DND-41 (cell line): ENCODE measurements around the gene FOXP1.

Source experiments
- ATAC-seq: fragments of 200-7000 bp; cut with Tn5 transposase; 3 replicates; pipeline ENCODE4 v1.9.1; 2021; ENCODE audit warnings: low read depth; ENCODE audit not compliant: insufficient read depth
- DNase-seq: peaks from one replicate; pipeline ENCODE4 v3.0.0-alpha.2; 2020
- H2AFZ ChIP-seq: 2 replicates; pipeline ENCODE4 v1.6.0; 2012; ENCODE audit warnings: low read depth, low read length
- H3K27ac ChIP-seq: 2 replicates; pipeline ENCODE4 v1.5.1; 2012; ENCODE audit warnings: low read length, inconsistent platforms
- H3K27me3 ChIP-seq: fragments of 200-600 bp; sonication (generic); 2 replicates; pipeline ENCODE4 v1.6.0; 2012; ENCODE audit warnings: low read length, mild to moderate bottlenecking, inconsistent platforms; ENCODE audit not compliant: insufficient read depth, poor library complexity
- H3K36me3 ChIP-seq: 2 replicates; pipeline ENCODE4 v1.5.1; 2012; ENCODE audit warnings: low read length, inconsistent platforms; ENCODE audit not compliant: insufficient read depth
- H3K4me1 ChIP-seq: 2 replicates; pipeline ENCODE4 v1.5.1; 2012; ENCODE audit warnings: mild to moderate bottlenecking, low read length; ENCODE audit not compliant: insufficient read depth
- H3K4me2 ChIP-seq: 2 replicates; pipeline ENCODE4 v1.6.0; 2012; ENCODE audit warnings: mild to moderate bottlenecking, moderate library complexity, low read length, inconsistent platforms; ENCODE audit not compliant: insufficient read depth
- H3K4me3 ChIP-seq, 2 experiments: fragments of 200-600 bp in 1 of 2; shearing (Covaris generic) in 1 of 2; 2 replicates each; pipeline ENCODE4 v1.5.1; 2012 to 2016; ENCODE audit warnings: inconsistent platforms in 2 of 2, low read length in 2 of 2, mild to moderate bottlenecking in 2 of 2, low read depth in 1 of 2, moderate library complexity in 1 of 2
- H3K79me2 ChIP-seq: 2 replicates; pipeline ENCODE4 v1.6.0; 2012; ENCODE audit warnings: low read length, inconsistent platforms; ENCODE audit not compliant: insufficient read depth
- H3K9ac ChIP-seq: 2 replicates; pipeline ENCODE4 v1.6.0; 2012; ENCODE audit warnings: low read depth, mild to moderate bottlenecking, inconsistent platforms, low read length, moderate library complexity
- H3K9me3 ChIP-seq: 2 replicates; pipeline ENCODE4 v1.5.1; 2012; ENCODE audit warnings: low read length, moderate library complexity, mild to moderate bottlenecking, inconsistent platforms; ENCODE audit not compliant: insufficient read depth, severe bottlenecking
- H4K20me1 ChIP-seq: 2 replicates; pipeline ENCODE4 v1.6.0; 2012; ENCODE audit warnings: low read length; ENCODE audit not compliant: insufficient read depth
- CTCF ChIP-seq: IDR thresholded peaks from 2 replicates; pipeline ENCODE4 v1.5.1; 2012; ENCODE audit warnings: borderline replicate concordance, low read length, moderate library complexity, mild to moderate bottlenecking; ENCODE audit not compliant: poor library complexity, severe bottlenecking; ENCODE audit errors: extremely low read depth
- EZH2 ChIP-seq: IDR thresholded peaks from 3 replicates; pipeline ENCODE4 v1.6.1; 2012; ENCODE audit warnings: borderline replicate concordance, low read depth, mild to moderate bottlenecking, moderate library complexity, low read length, inconsistent platforms; ENCODE audit not compliant: severe bottlenecking

The FOXP1 gene

GRCh38 chr3:71453822-71454511 lies 129.6 kb downstream of the FOXP1 start:
- peak overlapping the region; percentile 61 for H3K4me2 ChIP-seq
- peaks cover 71% of the 10 kb centered on the region for H3K4me1 ChIP-seq
- peak overlapping the region; percentile 76 for H3K27ac ChIP-seq
- H3K27me3 ChIP-seq, result no peaks in the 10 kb centered on the region
- H3K9me3 ChIP-seq, result no peaks in the 10 kb centered on the region
- peak; percentile 79 for ATAC-seq
- H3K4me3 ChIP-seq, result peak overlapping the region in 1 of 2 experiments; percentile 41; a peak in 2 of 4 replicates
- no peak for TF ChIP-seq EZH2
- no peak for TF ChIP-seq CTCF
- H3K79me2 ChIP-seq, result peaks cover 73% of the 10 kb centered on the region
- peak; percentile 48 for DNase-seq
- peak overlapping the region; percentile 30 for H3K9ac ChIP-seq
- no peaks in the 10 kb centered on the region for H4K20me1 ChIP-seq
- H2AFZ ChIP-seq, result peak overlapping the region; percentile 24; the same call in 1 of the 2 replicates
- H3K36me3 ChIP-seq, result no peaks in the 10 kb centered on the region

GRCh38 chr3:71453319-71453718 lies 130.2 kb downstream of the FOXP1 start:
- Histone ChIP-seq H3K36me3 (no peaks in the 10 kb centered on the region), H3K9ac (peak overlapping the region; percentile 30; the same call in 1 of the 2 replicates), H4K20me1 (no peaks in the 10 kb centered on the region), H3K79me2 (peaks cover 78% of the 10 kb centered on the region), H3K4me2 (peak overlapping the region; percentile 61; the same call in 1 of the 2 replicates), H2AFZ (no peak overlapping the region), H3K9me3 (no peaks in the 10 kb centered on the region), H3K27me3 (no peaks in the 10 kb centered on the region), H3K4me1 (peaks cover 76% of the 10 kb centered on the region), H3K4me3 (no peak overlapping the region), H3K27ac (peak overlapping the region; percentile 76)
- DNase-seq (no peak), ATAC-seq (no peak)
- TF ChIP-seq EZH2 (no peak), CTCF (no peak)

- TF ChIP-seq EZH2, result no peak
- TF ChIP-seq CTCF, result no peak
- no peaks in the 10 kb centered on the region for H4K20me1 ChIP-seq
- no peaks in the 10 kb centered on the region for H3K36me3 ChIP-seq
- DNase-seq (no peak), ATAC-seq (no peak)
- no peak overlapping the region for H3K4me2 ChIP-seq
- peaks cover 82% of the 10 kb centered on the region for H3K4me1 ChIP-seq
- H3K4me3 ChIP-seq, result no peak overlapping the region
- H3K27ac ChIP-seq, result no peak overlapping the region
- H3K9ac ChIP-seq, result no peak overlapping the region
- H3K79me2 ChIP-seq, result peaks cover 86% of the 10 kb centered on the region
- H2AFZ ChIP-seq, result no peak overlapping the region
- H3K27me3 ChIP-seq, result no peaks in the 10 kb centered on the region
- no peaks in the 10 kb centered on the region for H3K9me3 ChIP-seq
Observed at GRCh38 chr3:71451812-71452211, 131.7 kb downstream of the FOXP1 start.
